ENCODE results near the gene TARDBP.
"Not testable (repeated sequence)": the region's sequence is repeated elsewhere in the genome, so short reads cannot be mapped to it uniquely, and the experiment has no call there.

TARDBP gene

GRCh38 chr1:10980841-10981727 is 31.4 kb upstream of the TARDBP start:
- no peak overlapping the region for H3K4me3 ChIP-seq (ENCODE audit: control insufficient read depth, low read depth, low read length)
- no peak for TF ChIP-seq CTCF (IDR thresholded peaks at IDR 0.05; ENCODE audit: control insufficient read depth, insufficient read depth, low read depth, low read length, missing control alignments)
- DNase-seq (ENCODE audit: low read depth): peak; percentile 52

GRCh38 chr1:10986525-10986890 is 25.9 kb upstream of the TARDBP start:
- no peak for DNase-seq (ENCODE audit: low read depth)
- no peak for TF ChIP-seq CTCF (IDR thresholded peaks at IDR 0.05; ENCODE audit: control insufficient read depth, insufficient read depth, low read depth, low read length, missing control alignments)

GRCh38 chr1:10987840-10988417 is 24.5 kb upstream of the TARDBP start:
- no peak for DNase-seq (ENCODE audit: low read depth)
- no peak overlapping the region for H3K4me3 ChIP-seq (ENCODE audit: control insufficient read depth, low read depth, low read length)
- TF ChIP-seq CTCF (IDR thresholded peaks at IDR 0.05; ENCODE audit: control insufficient read depth, insufficient read depth, low read depth, low read length, missing control alignments): no peak

More at GRCh38 chr1:10986525-10986890, 25.9 kb upstream of the TARDBP start:
- no peak overlapping the region for H3K4me3 ChIP-seq (ENCODE audit: control insufficient read depth, low read depth, low read length)

- TF ChIP-seq CTCF (IDR thresholded peaks at IDR 0.05; ENCODE audit: control insufficient read depth, insufficient read depth, low read depth, low read length, missing control alignments): no peak
- DNase-seq (ENCODE audit: low read depth): no peak
- H3K4me3 ChIP-seq (ENCODE audit: control insufficient read depth, low read depth, low read length): no peak overlapping the region
Observed at GRCh38 chr1:10989095-10989494, 23.4 kb upstream of the TARDBP start.

- DNase-seq (ENCODE audit: low read depth); H3K4me3 ChIP-seq (ENCODE audit: control insufficient read depth, low read depth, low read length): not testable (repeated sequence)
Observed at GRCh38 chr1:10989920-10990516, 22.4 kb upstream of the TARDBP start.

- TF ChIP-seq CTCF (IDR thresholded peaks at IDR 0.05; ENCODE audit: control insufficient read depth, insufficient read depth, low read depth, low read length, missing control alignments): no peak
- no peak for DNase-seq (ENCODE audit: low read depth)
Observed at GRCh38 chr1:10990828-10991227, 21.6 kb upstream of the TARDBP start.

GRCh38 chr1:10992004-10992403 is 20.4 kb upstream of the TARDBP start:
- not testable (repeated sequence) for H3K4me3 ChIP-seq (ENCODE audit: control insufficient read depth, low read depth, low read length); DNase-seq (ENCODE audit: low read depth)

More at GRCh38 chr1:10990828-10991227, 21.6 kb upstream of the TARDBP start:
- H3K4me3 ChIP-seq (ENCODE audit: control insufficient read depth, low read depth, low read length): no peak overlapping the region
